NCI-H2107 treated with DMSO at 0.1 percent for 48 hours (cell line): Measurements from ENCODE around the gene HAND1.

Experiments used
- DNase-seq: peaks from one replicate; lab custom pipeline; 2025; ENCODE audit not compliant: unreplicated experiment; lab: John Stamatoyannopoulos, UW

HAND1 gene

DNA sequence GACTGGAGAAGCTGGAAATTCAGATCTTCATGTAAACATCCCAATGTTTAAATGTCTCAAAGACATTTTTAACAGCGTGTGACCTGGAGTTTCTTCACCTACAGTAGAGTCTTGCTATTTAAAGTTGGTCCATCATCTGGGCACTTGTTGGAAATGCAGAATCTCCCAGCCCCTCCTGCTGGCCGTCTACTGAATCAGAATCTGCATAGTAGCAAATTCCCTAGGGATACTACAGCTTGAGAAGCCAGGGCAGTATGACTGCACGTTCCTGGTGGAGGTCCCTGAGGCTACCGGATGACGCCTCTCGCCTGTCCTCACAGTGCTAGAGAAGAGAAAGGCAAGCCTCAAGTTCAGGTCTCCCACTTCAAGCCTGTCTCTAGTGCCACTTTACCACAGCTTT lies 16.5 kb downstream of the HAND1 start:
- no peak for DNase-seq

DNA sequence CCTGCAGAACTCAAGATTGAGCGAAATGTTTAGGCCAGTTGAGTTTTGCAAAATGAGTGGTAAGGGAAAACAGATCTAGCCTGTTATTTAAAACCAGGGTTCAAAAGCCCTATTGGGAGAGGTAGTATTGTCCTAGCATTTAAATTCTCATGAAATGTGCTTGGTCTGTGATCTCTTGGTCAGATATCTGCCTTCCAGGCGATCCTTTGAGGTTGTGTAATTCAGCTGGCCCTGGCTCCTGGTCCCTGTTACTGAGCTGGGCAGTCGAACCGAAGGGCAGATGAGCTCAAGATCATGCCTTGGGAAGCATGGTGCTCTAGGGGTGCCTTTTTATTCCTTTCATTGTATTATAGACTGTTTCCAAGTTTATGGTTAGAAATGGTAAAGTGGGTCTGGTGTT lies 17.9 kb downstream of the HAND1 start:
- no peak for DNase-seq

DNA sequence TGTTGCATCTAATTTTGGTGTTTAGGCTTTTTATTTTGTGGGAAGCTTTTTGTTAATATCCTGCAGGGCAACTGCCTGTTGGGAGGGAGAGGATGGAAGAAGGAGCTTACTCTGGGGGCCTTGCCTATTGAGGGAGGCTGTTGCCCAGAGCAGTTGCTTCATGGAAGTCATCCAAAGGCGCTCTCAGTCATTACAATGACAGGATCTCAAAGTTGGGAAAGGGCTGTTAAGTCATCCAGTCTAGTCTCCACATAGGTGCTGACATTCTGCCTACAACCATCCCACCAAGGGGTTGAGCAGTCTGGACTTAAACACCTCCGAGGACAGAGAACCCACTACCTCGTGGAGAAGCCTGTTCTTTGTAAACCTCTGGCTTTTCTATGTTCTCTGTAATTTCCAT lies 19.0 kb downstream of the HAND1 start:
- DNase-seq: no peak

DNA sequence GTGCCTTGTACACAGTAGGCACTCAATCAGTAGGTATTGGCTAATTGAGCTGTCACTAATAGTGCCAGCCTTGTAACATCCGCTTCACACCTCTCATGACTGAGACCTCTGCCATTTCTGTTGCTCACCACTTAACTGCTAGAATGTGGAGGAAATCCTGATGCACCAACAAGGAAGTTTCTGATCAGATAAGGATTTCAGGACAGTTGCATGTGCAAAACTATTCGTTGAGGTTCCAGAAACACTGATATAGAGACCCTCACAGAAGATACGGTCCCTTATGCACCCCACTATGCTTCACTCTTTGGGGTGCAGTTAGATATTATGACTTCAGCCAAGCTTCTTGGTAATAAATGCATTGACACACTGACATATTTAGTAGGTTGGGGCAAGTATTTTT lies 21.5 kb downstream of the HAND1 start:
- no peak for DNase-seq

DNA sequence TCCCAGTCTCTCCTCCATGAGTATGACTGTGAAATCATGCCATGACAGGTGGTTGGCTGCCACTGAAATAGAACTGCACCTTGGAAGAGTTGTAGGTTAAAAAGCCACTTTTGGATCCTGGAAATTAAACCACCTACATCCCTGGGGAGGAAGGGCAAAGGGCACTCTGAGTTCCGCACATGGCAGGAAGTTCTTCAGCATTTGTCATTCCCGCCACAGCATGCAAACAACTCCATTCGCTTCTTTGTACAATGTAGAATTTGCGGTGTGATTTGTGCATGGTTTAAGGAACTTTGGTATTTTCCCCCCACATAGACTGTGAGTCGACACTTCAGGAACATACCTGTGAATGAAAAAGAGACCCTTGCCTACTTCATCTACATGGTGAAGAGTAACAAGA lies 22.4 kb downstream of the HAND1 start:
- DNase-seq: no peak

DNA sequence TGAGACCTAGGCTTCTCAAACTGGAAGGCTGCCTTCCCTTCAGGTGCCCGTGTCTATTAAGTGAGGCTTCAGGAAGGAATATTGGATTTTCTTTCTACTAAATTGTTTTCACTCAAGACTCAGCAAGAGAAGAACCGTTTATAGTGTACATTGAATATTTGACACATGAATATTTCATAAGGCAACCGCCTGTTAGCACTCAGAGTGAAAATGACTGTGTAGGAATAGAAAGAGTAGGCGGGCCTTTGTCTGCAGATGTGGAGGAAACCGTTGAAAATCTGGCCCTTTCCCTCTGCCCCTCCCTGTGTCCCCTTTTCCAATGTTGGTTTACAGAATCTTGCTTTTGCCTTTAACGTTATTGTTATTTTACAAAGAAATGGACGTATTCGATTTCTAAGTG lies 26.1 kb downstream of the HAND1 start:
- no peak for DNase-seq

DNA sequence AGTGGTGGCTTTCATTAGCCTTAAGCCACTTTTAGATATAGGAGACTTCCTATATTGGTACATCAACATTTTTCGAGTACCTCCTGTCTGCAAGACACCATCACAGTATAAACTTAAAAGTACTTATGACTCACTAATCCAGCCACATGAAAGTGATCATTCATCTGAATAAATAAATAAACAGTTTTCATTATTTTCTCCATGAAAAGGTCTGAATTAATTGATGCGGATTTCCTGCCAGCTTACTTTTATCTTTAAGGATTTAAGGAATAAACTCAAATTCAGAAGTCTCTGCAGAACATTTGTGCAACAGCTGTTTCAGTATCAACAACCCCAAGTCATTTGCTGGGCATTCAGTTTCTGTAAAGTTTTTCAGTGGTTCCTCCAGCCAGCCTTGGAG lies 28.2 kb downstream of the HAND1 start:
- no peak for DNase-seq

DNA sequence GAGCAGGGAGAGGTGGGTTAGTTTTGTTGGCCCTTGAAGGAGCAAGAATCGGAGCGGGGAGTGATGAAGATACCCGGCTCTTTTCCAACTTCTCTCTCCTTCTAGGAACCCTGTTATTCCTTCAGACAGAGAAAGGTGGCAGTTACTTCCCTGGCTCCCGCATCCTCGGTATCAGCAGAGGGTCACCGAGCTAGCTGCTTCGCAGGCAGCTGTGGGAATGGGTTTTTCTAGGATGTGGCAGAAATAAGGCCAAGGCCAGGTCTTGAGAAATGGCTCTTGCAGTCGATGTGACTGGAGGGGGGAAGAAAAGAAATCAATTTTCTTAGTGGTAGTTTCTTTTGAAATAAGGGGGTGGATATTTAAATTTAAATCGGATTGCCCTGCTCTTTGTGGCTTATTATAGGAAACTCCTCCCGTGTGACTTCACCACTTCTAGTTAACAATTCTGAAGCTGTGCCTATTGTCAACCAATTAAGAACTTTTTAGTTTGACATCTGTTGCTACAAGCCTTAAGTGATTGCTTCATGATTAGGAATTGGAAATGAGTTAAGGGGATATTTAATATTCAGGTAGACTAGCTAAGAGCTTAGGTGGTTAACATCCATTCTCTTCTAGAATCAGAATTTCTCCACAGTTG lies 30.8 kb downstream of the HAND1 start:
- DNase-seq: no peak

DNA sequence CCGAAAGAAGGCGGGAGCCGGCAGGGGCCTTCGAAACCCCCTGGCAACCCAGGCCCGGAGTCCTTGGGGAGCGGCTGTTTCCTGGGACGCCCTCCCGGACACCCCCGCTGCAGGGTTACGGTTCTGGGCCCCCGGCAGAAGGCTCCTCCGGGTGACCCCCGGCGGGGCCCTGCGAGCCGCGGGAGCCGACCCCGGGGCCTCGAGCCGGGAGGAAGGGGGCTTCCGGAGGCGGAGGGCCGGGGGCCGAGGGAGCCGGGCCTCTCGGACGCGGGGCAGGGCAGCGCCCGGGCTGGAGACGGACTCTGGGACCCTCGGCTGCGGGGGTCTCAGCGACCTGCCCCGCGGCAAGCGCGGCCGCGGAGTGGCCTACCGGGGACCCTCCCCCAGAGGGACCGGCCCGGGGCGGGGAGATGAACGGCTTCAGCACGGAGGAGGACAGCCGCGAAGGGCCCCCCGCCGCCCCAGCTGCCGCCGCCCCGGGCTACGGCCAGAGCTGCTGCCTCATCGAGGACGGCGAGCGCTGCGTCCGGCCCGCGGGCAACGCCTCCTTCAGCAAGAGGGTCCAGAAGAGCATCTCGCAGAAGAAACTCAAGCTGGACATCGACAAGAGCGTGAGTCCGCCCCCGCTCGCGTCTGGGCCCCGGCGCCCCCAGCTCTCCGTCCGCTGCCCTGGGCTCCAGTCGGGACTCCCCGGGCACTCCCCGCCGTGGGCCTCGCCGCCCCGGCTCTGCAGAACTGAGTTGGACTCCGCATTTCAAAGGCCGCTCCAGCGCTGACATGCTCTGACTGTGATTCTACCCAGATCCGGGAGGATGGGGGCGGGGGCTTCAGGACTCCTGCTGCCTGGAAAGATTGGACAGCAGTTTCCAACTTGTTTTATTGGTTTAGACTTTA lies 31.6 kb downstream of the HAND1 start:
- DNase-seq: no peak

DNA sequence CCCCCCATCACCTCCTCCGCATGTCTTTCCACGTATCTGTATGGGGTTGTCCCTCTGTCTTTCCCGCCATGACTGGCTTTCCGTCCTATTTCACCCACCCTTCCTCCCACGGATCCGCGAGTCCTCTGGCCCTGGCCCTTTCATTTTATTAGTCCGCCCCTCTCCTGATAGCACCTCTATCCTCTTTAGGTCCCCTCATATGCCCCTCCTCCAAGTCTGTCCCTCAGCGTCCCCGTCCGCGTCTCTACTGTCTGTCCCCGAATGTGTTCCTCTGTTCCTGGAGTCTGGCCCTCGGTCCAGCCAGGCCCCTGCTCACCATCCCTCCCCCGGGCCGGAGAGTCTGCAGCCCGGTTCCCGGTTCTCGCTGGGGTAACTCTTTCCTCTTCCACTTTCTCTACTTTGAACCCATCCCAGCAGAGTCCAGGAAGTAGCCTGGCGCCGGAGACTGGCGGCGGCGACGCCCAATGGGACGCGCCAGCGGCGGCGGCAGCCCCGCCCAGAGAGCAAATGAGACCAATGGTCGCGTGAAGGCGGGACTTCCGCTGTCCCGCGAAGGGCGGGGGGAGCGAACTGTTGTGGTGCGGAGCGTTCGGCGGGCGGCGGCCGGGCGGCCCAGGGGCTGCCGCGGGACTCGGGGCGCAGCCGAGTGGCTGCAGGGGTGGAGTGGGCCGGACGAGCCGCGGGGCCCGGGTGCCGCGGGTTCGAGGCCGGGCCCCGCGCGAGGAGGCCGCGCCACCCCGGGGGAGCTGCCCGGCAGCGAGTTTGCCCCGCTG lies 32.4 kb downstream of the HAND1 start, which contains the start of gene SAP30L:
Gene SAP30L, plus strand, starts transcription at position 576 of the 773 bp plus-strand sequence. CDS start 608 bp downstream, outside the sequence.
- DNase-seq: peak; percentile 37

DNA sequence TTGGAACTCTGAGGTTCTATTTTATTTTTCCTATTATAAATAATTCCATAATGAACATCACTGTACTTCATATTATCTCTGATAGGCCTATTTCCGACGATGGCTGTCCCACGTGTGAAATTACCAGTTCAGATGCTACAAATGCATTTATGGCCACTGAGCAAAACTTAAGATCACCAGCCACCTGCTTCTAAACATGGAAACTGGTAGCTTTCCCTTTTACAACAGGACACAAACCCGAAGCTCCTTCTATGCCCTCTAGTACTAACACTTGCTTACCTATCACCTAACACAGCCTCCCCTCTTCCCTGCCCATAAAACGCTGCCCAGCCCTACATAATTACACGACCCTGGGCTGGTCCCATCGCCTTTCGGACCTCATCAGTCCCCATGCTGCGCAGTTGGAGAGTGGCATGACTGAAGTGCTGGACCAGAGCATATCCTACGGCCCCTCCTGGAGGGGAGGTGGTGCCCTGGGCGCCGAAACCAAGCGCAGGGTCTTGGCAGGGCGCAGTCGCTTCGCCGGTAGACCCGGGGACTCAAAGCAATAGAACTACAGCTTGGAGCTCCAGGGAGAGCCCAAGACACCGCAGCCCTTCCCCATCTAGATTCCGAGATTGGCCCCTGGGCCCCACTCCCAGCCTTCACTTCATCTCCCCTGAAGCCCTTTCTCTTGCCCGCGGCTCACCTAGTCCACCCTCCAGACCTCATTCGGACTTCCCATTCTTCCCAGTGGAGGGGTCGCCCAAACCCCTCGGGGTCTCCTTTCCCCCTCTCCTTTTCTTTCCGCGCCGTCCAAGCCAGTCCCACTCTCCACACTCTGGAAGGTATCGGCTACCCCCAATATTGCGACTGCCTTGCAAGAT lies 33.2 kb downstream of the HAND1 start:
- no peak for DNase-seq

DNA sequence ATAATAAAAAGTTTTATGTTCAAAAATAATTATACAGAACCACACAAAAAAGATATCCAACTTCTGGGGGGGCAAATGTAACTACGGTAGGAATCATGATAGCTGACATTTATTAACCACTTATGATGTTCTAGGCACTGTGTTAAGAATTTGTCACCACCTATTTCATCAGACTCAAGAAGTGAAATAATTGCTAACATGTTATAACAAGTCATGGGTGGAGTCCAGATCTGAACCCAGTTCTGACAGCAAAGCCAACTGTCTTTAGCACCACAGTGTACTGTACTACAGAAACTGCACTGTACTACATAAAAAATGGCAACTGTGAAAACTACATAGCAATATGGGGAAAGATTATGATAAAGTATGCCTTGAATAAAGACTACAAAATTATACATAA lies 35.2 kb downstream of the HAND1 start:
- no peak for DNase-seq

DNA sequence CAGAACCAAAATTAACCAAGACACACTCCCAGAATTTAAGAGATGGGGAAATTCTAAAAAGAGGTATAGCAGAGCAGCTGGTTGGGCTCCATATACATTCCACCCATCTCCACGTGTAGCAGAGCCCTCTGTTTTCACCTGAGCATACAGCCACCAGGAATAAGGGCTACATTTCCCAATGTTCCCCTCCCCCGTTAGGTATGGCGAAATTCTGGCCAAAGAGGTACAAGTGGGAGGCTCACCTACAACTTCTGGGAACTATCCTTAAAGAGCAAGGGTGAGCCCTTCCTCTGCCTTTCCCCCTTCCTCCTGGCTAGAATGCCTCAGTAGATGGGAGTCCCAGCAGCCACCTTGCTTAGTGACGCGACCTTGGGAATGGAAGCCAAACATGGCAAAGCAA lies 37.5 kb downstream of the HAND1 start:
- DNase-seq: no peak

DNA sequence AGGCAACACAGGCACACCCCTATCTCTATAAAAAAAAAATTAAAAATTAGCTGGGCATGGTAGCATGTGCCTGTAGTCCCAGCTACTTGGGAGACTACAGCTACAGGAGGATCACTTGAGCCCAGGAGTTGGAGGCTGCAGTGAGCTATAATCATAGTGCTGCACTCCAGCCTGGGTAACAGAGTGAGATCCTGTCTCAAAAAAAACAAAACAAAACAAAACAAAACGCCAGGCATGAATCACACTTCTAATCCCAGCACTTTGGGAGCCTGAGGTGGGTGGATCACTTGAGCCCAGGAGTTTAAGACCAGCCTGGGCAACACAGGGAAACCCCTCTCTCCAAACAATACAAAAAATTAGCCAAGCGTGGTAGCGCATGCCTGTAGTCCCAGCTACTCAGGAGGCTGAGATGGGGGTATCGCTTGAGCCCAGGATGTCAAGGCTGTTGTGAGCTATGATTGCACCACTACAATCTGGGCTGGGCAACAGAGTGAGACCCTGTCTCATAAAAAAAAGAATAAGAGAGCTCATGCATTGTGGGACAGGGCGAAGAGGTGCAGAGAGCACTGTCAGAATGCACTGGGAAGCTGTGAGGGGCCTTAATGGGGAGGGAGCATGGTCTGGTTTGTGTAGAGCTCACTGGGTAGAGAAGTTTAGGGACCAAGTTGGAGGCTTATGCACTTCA lies 40.6 kb downstream of the HAND1 start:
- DNase-seq: no peak

DNA sequence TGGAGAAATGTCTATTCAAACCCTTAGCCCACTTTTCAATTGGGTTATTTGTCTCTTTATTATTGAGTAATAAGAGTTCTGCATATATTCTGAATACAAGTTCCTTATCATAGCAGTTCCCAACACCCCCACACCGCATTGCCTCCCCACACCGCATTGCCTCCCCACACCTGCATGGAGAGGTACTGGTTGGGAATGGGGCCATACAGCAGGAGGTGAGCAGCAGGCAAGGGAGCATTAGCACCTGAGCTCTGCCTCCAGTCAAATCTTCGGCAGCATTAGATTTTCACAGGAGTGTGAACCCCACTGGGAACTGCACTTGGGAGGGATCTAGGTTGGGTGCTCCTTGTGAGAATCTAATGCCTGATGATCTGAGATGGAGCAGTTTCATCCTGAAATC lies 42.8 kb downstream of the HAND1 start:
- no peak for DNase-seq

DNA sequence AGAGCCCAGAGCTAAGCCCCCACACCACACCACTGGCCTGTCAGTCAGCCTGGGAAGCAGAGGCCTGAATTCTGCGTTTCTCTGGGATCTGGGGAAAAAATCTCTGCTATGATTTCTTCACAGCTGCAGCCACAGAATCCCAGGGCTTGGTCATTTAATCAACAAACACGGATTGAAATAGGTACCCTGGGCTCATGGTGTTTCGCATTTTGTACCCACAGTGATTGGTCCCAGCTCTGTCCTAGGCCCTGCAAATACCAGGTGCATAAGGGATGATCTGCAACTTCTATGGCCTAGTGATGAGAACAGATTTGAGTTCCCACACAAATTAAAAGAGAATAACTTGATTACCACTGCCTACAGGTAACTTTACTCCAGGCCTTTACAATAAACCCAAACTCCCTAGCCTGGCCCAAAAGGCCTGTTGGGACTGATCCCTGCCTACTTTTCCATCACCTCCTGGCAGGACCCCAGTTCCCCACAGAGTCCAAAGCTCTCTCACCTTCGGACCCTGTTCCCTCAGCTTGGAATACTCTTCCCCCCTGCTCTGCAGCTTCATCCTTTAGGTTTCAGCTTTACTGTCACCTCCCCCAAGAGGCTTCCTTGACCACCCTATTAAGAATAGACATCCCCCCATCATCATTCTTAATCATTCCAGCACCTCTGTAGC lies 46.9 kb downstream of the HAND1 start:
- no peak for DNase-seq

DNA sequence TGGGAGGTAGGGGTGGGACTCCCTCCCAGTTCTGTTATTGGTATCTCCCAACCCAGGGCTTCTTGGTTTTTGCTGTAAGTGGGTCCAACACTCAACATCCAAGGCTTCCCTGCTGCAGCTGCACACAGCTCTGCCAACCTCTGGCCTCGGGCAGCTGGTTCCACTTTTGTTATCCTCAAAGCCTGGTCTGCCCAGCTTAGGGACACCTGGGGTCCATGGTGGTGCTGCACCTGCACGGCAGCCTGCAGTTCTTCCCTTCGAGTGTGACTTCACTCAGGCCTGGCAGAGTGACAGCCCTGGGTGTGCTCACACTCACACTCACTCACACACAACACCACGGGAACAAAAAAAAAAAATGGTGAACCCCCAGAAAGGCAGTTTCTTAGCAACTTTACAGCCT lies 47.6 kb downstream of the HAND1 start:
- no peak for DNase-seq

DNA sequence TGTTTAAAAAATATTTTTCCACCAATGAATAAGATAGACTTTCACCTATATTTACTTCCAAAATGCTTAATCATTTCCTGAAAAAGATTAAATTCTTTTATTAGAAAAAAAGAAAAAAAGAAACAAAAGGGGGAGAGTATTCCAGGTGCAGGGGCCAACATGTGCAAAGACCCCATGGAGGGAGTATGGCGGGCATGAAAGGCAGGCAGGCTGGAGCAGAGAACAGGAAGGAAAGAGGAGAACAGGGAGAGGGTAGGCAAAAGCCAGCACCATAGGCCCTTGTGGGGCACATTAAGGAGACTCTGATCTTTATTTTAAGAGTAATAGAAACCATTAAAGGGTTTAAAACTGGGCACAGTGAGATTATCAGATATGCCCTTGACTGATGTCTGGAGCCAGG lies 48.7 kb downstream of the HAND1 start:
- no peak for DNase-seq

DNA sequence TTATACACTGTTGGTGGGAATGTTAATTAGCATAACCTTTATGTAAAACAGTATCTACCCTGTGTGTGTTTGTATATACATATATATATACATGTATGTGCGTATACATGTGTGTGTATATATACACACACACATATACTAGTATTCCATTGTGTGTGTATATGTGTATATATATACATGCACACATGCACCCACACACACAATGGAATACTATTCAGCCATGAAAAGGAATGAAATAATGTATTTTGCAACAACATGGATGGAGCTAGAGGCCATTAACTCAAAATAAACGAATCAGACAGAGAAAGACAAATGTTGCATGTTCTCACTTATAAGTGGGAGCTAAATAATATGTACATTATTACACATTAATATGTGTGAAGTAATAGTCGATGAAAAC lies 49.8 kb downstream of the HAND1 start:
- DNase-seq: no peak
